ENCODE results near the gene CDC42BPA.
"Not testable (repeated sequence)": the region's sequence is repeated elsewhere in the genome, so short reads cannot be mapped to it uniquely, and the experiment has no call there.

CDC42BPA gene

GRCh38 chr1:227127891-227128290 lies 190.4 kb downstream of the CDC42BPA start:
- DNase-seq = no peak

GRCh38 chr1:227125929-227126545 lies 192.3 kb downstream of the CDC42BPA start:
- DNase-seq = no peak

- no peak for DNase-seq
Observed at GRCh38 chr1:227124473-227124872, 193.8 kb downstream of the CDC42BPA start.

GRCh38 chr1:227120826-227121225 lies 197.5 kb downstream of the CDC42BPA start:
- no peak for DNase-seq

GRCh38 chr1:227112538-227112937 lies 205.8 kb downstream of the CDC42BPA start:
- DNase-seq = no peak

GRCh38 chr1:227111782-227112181 lies 206.5 kb downstream of the CDC42BPA start:
- DNase-seq = no peak

GRCh38 chr1:227105291-227105690 lies 213.0 kb downstream of the CDC42BPA start:
- not testable (repeated sequence) for DNase-seq

GRCh38 chr1:227102056-227102455 lies 216.2 kb downstream of the CDC42BPA start:
- no peak for DNase-seq

- peak; percentile 4 for DNase-seq
Observed at GRCh38 chr1:227094249-227094966, 223.9 kb downstream of the CDC42BPA start.

GRCh38 chr1:227093309-227093708 lies 225.0 kb downstream of the CDC42BPA start:
- no peak for DNase-seq

GRCh38 chr1:227092069-227092468 lies 226.2 kb downstream of the CDC42BPA start:
- no peak for DNase-seq

- DNase-seq = no peak
Observed at GRCh38 chr1:227086636-227087035, 231.7 kb downstream of the CDC42BPA start.

GRCh38 chr1:227082999-227083746 lies 235.1 kb downstream of the CDC42BPA start:
- DNase-seq = no peak

- no peak for DNase-seq
Observed at GRCh38 chr1:227077783-227078182, 240.5 kb downstream of the CDC42BPA start.

- DNase-seq = no peak
Observed at GRCh38 chr1:227073786-227074185, 244.5 kb downstream of the CDC42BPA start.

GRCh38 chr1:227072991-227073390 lies 245.3 kb downstream of the CDC42BPA start:
- no peak for DNase-seq

- no peak for DNase-seq
Observed at GRCh38 chr1:227071895-227072587, 246.3 kb downstream of the CDC42BPA start.

GRCh38 chr1:227070638-227071285 lies 247.5 kb downstream of the CDC42BPA start:
- no peak for DNase-seq

GRCh38 chr1:227069490-227069889 lies 248.8 kb downstream of the CDC42BPA start:
- no peak for DNase-seq

- DNase-seq = no peak
Observed at GRCh38 chr1:227068883-227069282, 249.4 kb downstream of the CDC42BPA start.

GRCh38 chr1:227066999-227067398 lies 251.3 kb downstream of the CDC42BPA start:
- DNase-seq = no peak

- no peak for DNase-seq
Observed at GRCh38 chr1:227065311-227065710, 253.0 kb downstream of the CDC42BPA start.

GRCh38 chr1:227062306-227062705 lies 256.0 kb downstream of the CDC42BPA start:
- DNase-seq = no peak

All from NCI-H526 treated with DMSO at 0.1 percent for 48 hours (cell line).